NCI-H748 (cell line): ENCODE data around the gene SLC7A7.
"Not testable (repeated sequence)": the region's sequence is repeated elsewhere in the genome, so short reads cannot be mapped to it uniquely, and the experiment has no call there.

ENCODE experiments used
- DNase-seq: peaks from one replicate; lab custom pipeline; 2025; ENCODE audit not compliant: unreplicated experiment; lab: John Stamatoyannopoulos, UW

Gene SLC7A7

GRCh38 chr14:22764382-22764781 lies 50.9 kb downstream of the SLC7A7 start:
- no peak for DNase-seq

GRCh38 chr14:22761734-22762133 lies 53.5 kb downstream of the SLC7A7 start:
- DNase-seq, result no peak

- not testable (repeated sequence) for DNase-seq
These were observed 57.1 kb downstream of the SLC7A7 start for GRCh38 chr14:22757972-22758650.

- DNase-seq, result no peak
These were observed 61.6 kb downstream of the SLC7A7 start for GRCh38 chr14:22753586-22753985.

GRCh38 chr14:22752422-22752821 lies 62.8 kb downstream of the SLC7A7 start:
- DNase-seq, result no peak

- no peak for DNase-seq
These were observed 66.6 kb downstream of the SLC7A7 start for GRCh38 chr14:22748631-22749068.

GRCh38 chr14:22748206-22748605 lies 67.0 kb downstream of the SLC7A7 start:
- DNase-seq, result no peak

- no peak for DNase-seq
These were observed 67.5 kb downstream of the SLC7A7 start for GRCh38 chr14:22747769-22748168.

- DNase-seq, result no peak
These were observed 75.2 kb downstream of the SLC7A7 start for GRCh38 chr14:22740020-22740419.

GRCh38 chr14:22739423-22739822 lies 75.8 kb downstream of the SLC7A7 start:
- no peak for DNase-seq

- no peak for DNase-seq
These were observed 78.2 kb downstream of the SLC7A7 start for GRCh38 chr14:22737052-22737451.

- not testable (repeated sequence) for DNase-seq
These were observed 78.9 kb downstream of the SLC7A7 start for GRCh38 chr14:22736384-22736783.

- DNase-seq, result no peak
These were observed 80.1 kb downstream of the SLC7A7 start for GRCh38 chr14:22735096-22735495.

- no peak for DNase-seq
These were observed 81.4 kb downstream of the SLC7A7 start for GRCh38 chr14:22733829-22734228.

- DNase-seq, result not testable (repeated sequence)
These were observed 83.2 kb downstream of the SLC7A7 start for GRCh38 chr14:22732062-22732461.

GRCh38 chr14:22726012-22726411 lies 89.2 kb downstream of the SLC7A7 start:
- DNase-seq, result no peak

- not testable (repeated sequence) for DNase-seq
These were observed 89.9 kb downstream of the SLC7A7 start for GRCh38 chr14:22725374-22725773.

- not testable (repeated sequence) for DNase-seq
These were observed 90.4 kb downstream of the SLC7A7 start for GRCh38 chr14:22724847-22725246.

- no peak for DNase-seq
These were observed 91.4 kb downstream of the SLC7A7 start for GRCh38 chr14:22723815-22724214.
